ENCODE results near the gene CD58. TPM values are rescaled to one million over a fixed set of nuclear protein-coding genes. Genes with fewer than 3 reads are reported as not detected.

CD58 gene
- total RNA-seq, 1 donor from 2014 or later: 31.0 TPM

GRCh38 chr1:116558140-116558549, 12.7 kb downstream of the CD58 start:
- no peak for DNase-seq
- H3K27ac Mint-ChIP-seq: peak overlapping the region; percentile 86
- H3K4me1 Mint-ChIP-seq: peaks cover 76% of the 10 kb centered on the region
- peaks cover 53% of the 10 kb centered on the region for H3K36me3 Mint-ChIP-seq (ENCODE audit: low read depth)
- no peaks in the 10 kb centered on the region for H3K27me3 Mint-ChIP-seq
- intact Hi-C loops (cut with micrococcal nuclease): loop anchor here (5.0 kb wide), 3 partner anchors 121 to 269 kb away; no protein-coding TSS in a partner anchor
- peak overlapping the region; percentile 10 for H3K4me3 Mint-ChIP-seq
- H3K9me3 Mint-ChIP-seq: peaks cover 5% of the 10 kb centered on the region

- Mint-ChIP-seq H3K9me3 (no peaks in the 10 kb centered on the region), H3K4me3 (peak overlapping the region; percentile 10), H3K4me1 (peaks cover 71% of the 10 kb centered on the region), H3K27ac (peak overlapping the region; percentile 86), H3K27me3 (no peaks in the 10 kb centered on the region), H3K36me3 (ENCODE audit: low read depth) (peaks cover 45% of the 10 kb centered on the region)
- intact Hi-C loops (cut with micrococcal nuclease): loop anchor here (2.0 to 5.0 kb wide), 5 partner anchors 43 to 270 kb away; no protein-coding TSS in a partner anchor
- no peak for DNase-seq
Observed at GRCh38 chr1:116557323-116557878, 13.4 kb downstream of the CD58 start.

- H3K4me3 Mint-ChIP-seq: peak overlapping the region; percentile 19
- peak; percentile 88 for DNase-seq
- peaks cover 44% of the 10 kb centered on the region for H3K36me3 Mint-ChIP-seq (ENCODE audit: low read depth)
- H3K27me3 Mint-ChIP-seq: no peaks in the 10 kb centered on the region
- intact Hi-C loops (cut with micrococcal nuclease): loop anchor here (1.0 to 5.0 kb wide), 10 partner anchors 12 to 506 kb away; no protein-coding TSS in a partner anchor
- H3K4me1 Mint-ChIP-seq: peaks cover 69% of the 10 kb centered on the region
- peak overlapping the region; percentile 86 for H3K27ac Mint-ChIP-seq
- H3K9me3 Mint-ChIP-seq: peaks cover 3% of the 10 kb centered on the region
Observed at GRCh38 chr1:116556289-116557006, 14.4 kb downstream of the CD58 start.

GRCh38 chr1:116554924-116555323, 15.9 kb downstream of the CD58 start:
- intact Hi-C loops (cut with micrococcal nuclease): loop anchor here (5.0 kb wide), 3 partner anchors 118 to 272 kb away; no protein-coding TSS in a partner anchor
- Mint-ChIP-seq H3K27ac (peak overlapping the region; percentile 51), H3K4me1 (peaks cover 69% of the 10 kb centered on the region), H3K36me3 (ENCODE audit: low read depth) (peaks cover 51% of the 10 kb centered on the region), H3K4me3 (no peak overlapping the region), H3K9me3 (peaks cover 3% of the 10 kb centered on the region), H3K27me3 (no peaks in the 10 kb centered on the region)
- no peak for DNase-seq

GRCh38 chr1:116553386-116554115, 17.3 kb downstream of the CD58 start:
- Mint-ChIP-seq H3K4me3 (peak overlapping the region; percentile 4), H3K36me3 (ENCODE audit: low read depth) (peaks cover 53% of the 10 kb centered on the region), H3K4me1 (peaks cover 70% of the 10 kb centered on the region), H3K27ac (peak overlapping the region; percentile 56), H3K9me3 (peaks cover 3% of the 10 kb centered on the region), H3K27me3 (no peaks in the 10 kb centered on the region)
- DNase-seq: no peak
- intact Hi-C loops (cut with micrococcal nuclease): no loop called here

GRCh38 chr1:116546354-116546977, 24.4 kb downstream of the CD58 start:
- Mint-ChIP-seq H3K36me3 (ENCODE audit: low read depth) (peaks cover 71% of the 10 kb centered on the region), H3K27me3 (no peaks in the 10 kb centered on the region), H3K4me1 (peaks cover 71% of the 10 kb centered on the region), H3K27ac (peak overlapping the region; percentile 98), H3K4me3 (peak overlapping the region; percentile 81), H3K9me3 (peaks cover 16% of the 10 kb centered on the region)
- intact Hi-C loops (cut with micrococcal nuclease): no loop called here
- DNase-seq: no peak

GRCh38 chr1:116545359-116545705, 25.5 kb downstream of the CD58 start:
- Mint-ChIP-seq H3K4me3 (peak overlapping the region; percentile 81), H3K27ac (peak overlapping the region; percentile 98), H3K9me3 (peaks cover 18% of the 10 kb centered on the region), H3K27me3 (no peaks in the 10 kb centered on the region), H3K36me3 (ENCODE audit: low read depth) (peaks cover 68% of the 10 kb centered on the region), H3K4me1 (peaks cover 68% of the 10 kb centered on the region)
- intact Hi-C loops (cut with micrococcal nuclease): loop anchor here (2.0 kb wide), 1 partner anchor 41 kb away; no protein-coding TSS in a partner anchor
- DNase-seq: no peak

- intact Hi-C loops (cut with micrococcal nuclease): loop anchor here (1.0 to 2.0 kb wide), 2 partner anchors 12 to 40 kb away; no protein-coding TSS in a partner anchor
- Mint-ChIP-seq H3K36me3 (ENCODE audit: low read depth) (peaks cover 69% of the 10 kb centered on the region), H3K4me3 (peak overlapping the region; percentile 81), H3K4me1 (peaks cover 70% of the 10 kb centered on the region), H3K27me3 (no peaks in the 10 kb centered on the region), H3K27ac (peak overlapping the region; percentile 98), H3K9me3 (peaks cover 18% of the 10 kb centered on the region)
- DNase-seq: no peak
Observed at GRCh38 chr1:116544588-116545358, 26.1 kb downstream of the CD58 start.

GRCh38 chr1:116540088-116540487, 30.7 kb downstream of the CD58 start:
- DNase-seq: no peak
- Mint-ChIP-seq H3K27me3 (no peaks in the 10 kb centered on the region), H3K4me3 (peak overlapping the region; percentile 6), H3K36me3 (ENCODE audit: low read depth) (peaks cover 75% of the 10 kb centered on the region), H3K27ac (peak overlapping the region; percentile 34), H3K4me1 (peaks cover 67% of the 10 kb centered on the region), H3K9me3 (peaks cover 10% of the 10 kb centered on the region)
- intact Hi-C loops (cut with micrococcal nuclease): no loop called here

- peaks cover 72% of the 10 kb centered on the region for H3K36me3 Mint-ChIP-seq (ENCODE audit: low read depth)
- intact Hi-C loops (cut with micrococcal nuclease): no loop called here
- DNase-seq: peak; percentile 85
- H3K9me3 Mint-ChIP-seq: peaks cover 9% of the 10 kb centered on the region
- peaks cover 60% of the 10 kb centered on the region for H3K4me1 Mint-ChIP-seq
- peak overlapping the region; percentile 55 for H3K27ac Mint-ChIP-seq
- H3K27me3 Mint-ChIP-seq: no peaks in the 10 kb centered on the region
- no peak overlapping the region for H3K4me3 Mint-ChIP-seq
Observed at GRCh38 chr1:116538544-116538943, 32.3 kb downstream of the CD58 start.

GRCh38 chr1:116537898-116538297, 32.9 kb downstream of the CD58 start:
- Mint-ChIP-seq H3K4me1 (peaks cover 58% of the 10 kb centered on the region), H3K27me3 (no peaks in the 10 kb centered on the region), H3K36me3 (ENCODE audit: low read depth) (peaks cover 72% of the 10 kb centered on the region), H3K4me3 (no peak overlapping the region), H3K27ac (peak overlapping the region; percentile 55), H3K9me3 (peaks cover 10% of the 10 kb centered on the region)
- DNase-seq: no peak
- intact Hi-C loops (cut with micrococcal nuclease): no loop called here

- H3K4me3 Mint-ChIP-seq: no peak overlapping the region
- intact Hi-C loops (cut with micrococcal nuclease): no loop called here
- peaks cover 10% of the 10 kb centered on the region for H3K9me3 Mint-ChIP-seq
- peaks cover 67% of the 10 kb centered on the region for H3K36me3 Mint-ChIP-seq (ENCODE audit: low read depth)
- no peak overlapping the region for H3K27ac Mint-ChIP-seq
- no peaks in the 10 kb centered on the region for H3K27me3 Mint-ChIP-seq
- H3K4me1 Mint-ChIP-seq: peaks cover 53% of the 10 kb centered on the region
- DNase-seq: no peak
Observed at GRCh38 chr1:116537040-116537831, 33.6 kb downstream of the CD58 start.
